Mammary epithelial cell (primary cell): ENCODE data around the gene NES.

Experiments used
- CTCF ChIP-seq, 2 donors: IDR thresholded peaks in 1 of 2; conservative IDR thresholded peaks in 1 of 2; 2 replicates each; pipeline ENCODE4 v1.5.1; 2011 to 2012; ENCODE audit warnings: inconsistent platforms in 2 of 2, low read length in 2 of 2, mild to moderate bottlenecking in 2 of 2, control low read depth in 1 of 2, low read depth in 1 of 2; ENCODE audit not compliant: insufficient read depth in 1 of 2; ENCODE audit errors: extremely low read depth in 1 of 2
- EZH2 ChIP-seq: IDR thresholded peaks from 2 replicates; pipeline ENCODE4 v1.6.1; 2012; ENCODE audit warnings: low read length, inconsistent platforms, borderline replicate concordance

- no peak for TF ChIP-seq CTCF (conservative IDR thresholded peaks at IDR 0.05 in 1 of 2, IDR thresholded peaks at IDR 0.05 in 1 of 2; ENCODE audit: extremely low read depth in 1 of 2, insufficient read depth in 1 of 2, low read depth in 1 of 2, low read length in 2 of 2)
- TF ChIP-seq EZH2: no peak
Measured at GRCh38 chr1:156647351-156647750, 29.9 kb downstream of the NES start.
